Dendritic cell treated with granulocyte-macrophage colony-stimulating factor and Interleukin-4, amounts not matched to agents 40 ng/mL and 50 ng/mL, for 4 days (primary cell): ENCODE results near the gene VSIG2.

Experiments used
- H3K27ac Mint-ChIP-seq: one replicate; pipeline ENCODE4 v1.8.0; 2022; ENCODE audit warnings: mild to moderate bottlenecking, mixed read lengths
- H3K27me3 Mint-ChIP-seq: one replicate; pipeline ENCODE4 v1.8.0; 2022; ENCODE audit warnings: mild to moderate bottlenecking, mixed read lengths
- H3K36me3 Mint-ChIP-seq: one replicate; pipeline ENCODE4 v1.8.0; 2022; ENCODE audit warnings: low read depth, mixed read lengths
- H3K4me1 Mint-ChIP-seq: one replicate; pipeline ENCODE4 v1.8.0; 2022; ENCODE audit warnings: low read depth, mixed read lengths
- H3K4me3 Mint-ChIP-seq: one replicate; pipeline ENCODE4 v1.8.0; 2022; ENCODE audit warnings: mild to moderate bottlenecking, moderate library complexity, mixed read lengths
- H3K9me3 Mint-ChIP-seq: one replicate; pipeline ENCODE4 v1.8.0; 2022; ENCODE audit warnings: mixed read lengths
- intact Hi-C: fragments of 100-400 bp; cut with micrococcal nuclease; formaldehyde crosslinking; loops from one replicate; pipeline ENCODE4 v1.15.0; 2022

Gene VSIG2

GRCh38 chr11:124748481-124749343, 3.3 kb downstream of the VSIG2 start:
- H3K27ac Mint-ChIP-seq = peak overlapping the region; percentile 83
- intact Hi-C loops = loop anchor here (5.0 kb wide), 1 partner anchor 76 kb away; the partner anchor contains the start of genes SIAE and SPA17
- peaks cover 3% of the 10 kb centered on the region for H3K27me3 Mint-ChIP-seq

GRCh38 chr11:124748100-124748418, 4.0 kb downstream of the VSIG2 start:
- H3K27ac Mint-ChIP-seq = peak overlapping the region; percentile 83
- H3K9me3 Mint-ChIP-seq = no peaks in the 10 kb centered on the region
- peaks cover 77% of the 10 kb centered on the region for H3K4me1 Mint-ChIP-seq
- H3K27me3 Mint-ChIP-seq = peaks cover 3% of the 10 kb centered on the region
- H3K4me3 Mint-ChIP-seq = no peak overlapping the region
- peaks cover 18% of the 10 kb centered on the region for H3K36me3 Mint-ChIP-seq
- intact Hi-C loops = loop anchor here (5.0 kb wide), 1 partner anchor 76 kb away; the partner anchor contains the start of genes SIAE and SPA17

More at GRCh38 chr11:124748481-124749343, 3.3 kb downstream of the VSIG2 start:
- H3K4me1 Mint-ChIP-seq = peaks cover 84% of the 10 kb centered on the region
- H3K4me3 Mint-ChIP-seq = peak overlapping the region; percentile 4
- no peaks in the 10 kb centered on the region for H3K9me3 Mint-ChIP-seq
- H3K36me3 Mint-ChIP-seq = peaks cover 18% of the 10 kb centered on the region

GRCh38 chr11:124747406-124748099, 4.5 kb downstream of the VSIG2 start:
- Mint-ChIP-seq H3K27me3 (peaks cover 3% of the 10 kb centered on the region), H3K4me3 (no peak overlapping the region), H3K4me1 (peaks cover 72% of the 10 kb centered on the region), H3K36me3 (peaks cover 18% of the 10 kb centered on the region), H3K27ac (peak overlapping the region; percentile 83), H3K9me3 (no peaks in the 10 kb centered on the region)
- intact Hi-C loops = loop anchor here (5.0 kb wide), 1 partner anchor 75 kb away; the partner anchor contains the start of genes SIAE and SPA17

- intact Hi-C loops = loop anchor here (5.0 kb wide), 1 partner anchor 74 kb away; the partner anchor contains the start of genes SIAE and SPA17
These were observed 5.3 kb downstream of the VSIG2 start for GRCh38 chr11:124746621-124747243.

DNA sequence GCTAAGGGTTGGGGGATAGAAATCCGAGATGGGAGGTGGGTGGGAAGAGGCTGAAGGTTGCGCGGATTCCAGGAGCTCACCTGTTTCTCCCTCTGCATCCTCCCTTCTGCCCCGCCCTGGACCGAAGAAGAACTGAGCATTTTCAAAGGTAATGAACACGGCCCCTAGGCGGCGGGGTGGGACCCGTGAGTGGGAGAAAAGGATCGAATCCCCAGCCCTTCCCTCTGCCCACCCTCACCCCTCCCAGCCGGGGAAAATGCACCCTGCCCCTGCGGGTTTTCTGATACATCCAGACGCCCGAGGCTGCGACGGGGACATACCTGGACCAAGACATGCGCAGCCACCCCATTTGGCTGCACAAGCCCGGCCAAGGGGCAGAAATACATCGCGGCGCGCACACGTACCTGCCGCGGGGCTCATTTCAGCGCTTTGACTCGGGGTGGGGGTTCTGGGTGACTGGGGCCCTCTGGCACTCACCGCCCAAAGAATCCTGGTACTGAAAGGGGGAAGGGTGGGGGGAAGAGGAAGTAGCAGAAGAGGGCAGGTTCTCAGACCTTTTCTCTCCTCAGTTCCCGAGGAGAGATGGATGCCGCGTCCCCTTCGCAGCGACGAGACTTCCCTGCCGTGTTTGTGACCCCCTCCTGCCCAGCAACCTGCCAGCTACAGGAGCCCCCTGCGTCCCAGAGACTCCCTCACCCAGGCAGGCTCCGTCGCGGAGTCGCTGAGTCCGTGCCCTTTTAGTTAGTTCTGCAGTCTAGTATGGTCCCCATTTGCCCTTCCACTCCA, 6.0 kb downstream of the VSIG2 start:
- Mint-ChIP-seq H3K9me3 (no peaks in the 10 kb centered on the region), H3K4me3 (peak overlapping the region; percentile 81), H3K36me3 (peaks cover 18% of the 10 kb centered on the region), H3K27ac (peak overlapping the region; percentile 82), H3K27me3 (no peaks in the 10 kb centered on the region), H3K4me1 (peaks cover 73% of the 10 kb centered on the region)
- intact Hi-C loops = loop anchor here (5.0 kb wide), 1 partner anchor 74 kb away; the partner anchor contains the start of genes SIAE and SPA17

More at GRCh38 chr11:124746621-124747243, 5.3 kb downstream of the VSIG2 start:
- Mint-ChIP-seq H3K27ac (peak overlapping the region; percentile 82), H3K36me3 (peaks cover 18% of the 10 kb centered on the region), H3K9me3 (no peaks in the 10 kb centered on the region), H3K4me3 (peak overlapping the region; percentile 81), H3K4me1 (peaks cover 71% of the 10 kb centered on the region), H3K27me3 (no peaks in the 10 kb centered on the region)

- intact Hi-C loops = loop anchor here (5.0 kb wide), 1 partner anchor 73 kb away; the partner anchor contains the start of genes SIAE and SPA17
- Mint-ChIP-seq H3K27me3 (no peaks in the 10 kb centered on the region), H3K27ac (no peak overlapping the region), H3K9me3 (no peaks in the 10 kb centered on the region), H3K4me3 (no peak overlapping the region), H3K4me1 (peaks cover 73% of the 10 kb centered on the region), H3K36me3 (peaks cover 18% of the 10 kb centered on the region)
These were observed 6.7 kb downstream of the VSIG2 start for GRCh38 chr11:124745270-124745834.

DNA sequence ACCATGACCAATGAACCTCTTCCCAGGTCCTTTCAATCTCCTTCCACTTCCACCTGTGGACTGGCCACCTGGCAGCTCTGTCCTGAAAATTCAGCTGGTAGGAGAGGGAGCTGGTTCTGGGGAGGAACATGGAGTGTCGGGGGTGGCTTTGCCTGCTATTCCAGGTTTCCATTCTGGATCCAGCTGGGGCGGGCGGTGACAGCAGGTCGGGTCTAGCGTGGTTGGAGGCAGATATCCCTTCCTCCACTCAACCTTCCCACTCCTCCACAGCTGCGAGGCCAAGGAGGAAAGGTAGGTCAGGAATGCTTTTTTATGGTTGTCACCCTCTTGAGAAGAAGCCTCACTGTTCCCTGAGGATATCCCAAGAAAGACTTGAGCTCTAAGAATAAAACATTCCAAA, 9.0 kb downstream of the VSIG2 start:
- no peak overlapping the region for H3K27ac Mint-ChIP-seq
- H3K9me3 Mint-ChIP-seq = no peaks in the 10 kb centered on the region
- no peak overlapping the region for H3K4me3 Mint-ChIP-seq
- no peaks in the 10 kb centered on the region for H3K27me3 Mint-ChIP-seq
- peaks cover 18% of the 10 kb centered on the region for H3K36me3 Mint-ChIP-seq
- intact Hi-C loops = no loop called here
- H3K4me1 Mint-ChIP-seq = peaks cover 69% of the 10 kb centered on the region

- peaks cover 18% of the 10 kb centered on the region for H3K36me3 Mint-ChIP-seq
- H3K9me3 Mint-ChIP-seq = no peaks in the 10 kb centered on the region
- intact Hi-C loops = no loop called here
- H3K4me3 Mint-ChIP-seq = no peak overlapping the region
- no peak overlapping the region for H3K27ac Mint-ChIP-seq
- H3K27me3 Mint-ChIP-seq = no peaks in the 10 kb centered on the region
- H3K4me1 Mint-ChIP-seq = peaks cover 69% of the 10 kb centered on the region
These were observed 9.5 kb downstream of the VSIG2 start for GRCh38 chr11:124742555-124742954.

GRCh38 chr11:124740277-124740882, 11.7 kb downstream of the VSIG2 start:
- peak overlapping the region; percentile 84 for H3K4me3 Mint-ChIP-seq
- no peaks in the 10 kb centered on the region for H3K9me3 Mint-ChIP-seq
- peaks cover 73% of the 10 kb centered on the region for H3K4me1 Mint-ChIP-seq
- H3K27ac Mint-ChIP-seq = peak overlapping the region; percentile 60
- no peaks in the 10 kb centered on the region for H3K27me3 Mint-ChIP-seq
- intact Hi-C loops = no loop called here
- H3K36me3 Mint-ChIP-seq = peaks cover 10% of the 10 kb centered on the region

- Mint-ChIP-seq H3K27ac (peak within 1 kb of the TSS; percentile 60), H3K4me3 (peak within 1 kb of the TSS; percentile 84), H3K36me3 (peaks cover 3% of the 10 kb centered on the region), H3K9me3 (no peaks in the 10 kb centered on the region), H3K4me1 (peaks cover 72% of the 10 kb centered on the region), H3K27me3 (no peaks in the 10 kb centered on the region)
- intact Hi-C loops = no loop called here
These were observed 12.4 kb downstream of the VSIG2 start, which contains the start of gene NRGN for GRCh38 chr11:124739479-124740276. TSS of gene NRGN (plus strand) at chr11:124739942. CDS start at chr11:124740085, 143 bp downstream.

DNA sequence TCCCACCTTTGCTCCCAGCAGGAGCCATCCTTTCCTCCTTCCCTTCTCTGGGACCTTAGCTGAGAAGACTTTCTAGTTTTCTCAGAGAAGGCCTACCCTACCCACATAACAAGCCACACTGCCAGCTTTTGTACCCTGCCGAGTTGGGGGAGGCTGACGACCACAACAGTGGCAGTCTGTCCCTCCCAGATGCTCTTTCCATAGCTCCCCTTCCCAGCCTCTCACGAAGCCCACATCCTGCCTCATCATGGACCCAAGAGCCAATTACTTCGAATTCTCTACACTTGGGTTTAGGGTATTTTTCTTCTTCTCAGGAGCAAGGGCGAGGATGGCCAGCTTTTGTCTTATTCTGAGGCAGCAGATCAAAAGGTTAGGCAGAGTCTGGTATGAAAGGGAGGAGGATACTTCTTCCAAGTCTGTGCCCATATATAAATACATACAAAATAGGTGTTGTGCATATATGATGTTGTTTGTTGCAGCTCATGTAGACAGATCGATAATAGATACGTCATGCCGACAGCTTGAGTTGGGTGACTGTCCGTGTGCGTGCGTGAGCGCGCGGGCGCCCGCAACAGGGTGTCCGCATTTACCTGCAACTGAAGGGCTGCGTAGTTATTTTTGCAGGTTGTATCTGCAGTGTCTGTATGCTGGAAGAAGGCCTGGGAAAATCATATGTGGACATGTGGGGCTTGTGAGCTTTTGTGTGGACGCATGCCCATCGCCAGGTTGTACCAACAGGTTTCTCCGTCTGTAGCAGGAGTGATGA, 13.2 kb downstream of the VSIG2 start:
- intact Hi-C loops = no loop called here
- no peaks in the 10 kb centered on the region for H3K36me3 Mint-ChIP-seq
- H3K27ac Mint-ChIP-seq = peak overlapping the region; percentile 60
- H3K4me1 Mint-ChIP-seq = peaks cover 78% of the 10 kb centered on the region
- peak overlapping the region; percentile 84 for H3K4me3 Mint-ChIP-seq
- H3K27me3 Mint-ChIP-seq = no peaks in the 10 kb centered on the region
- no peaks in the 10 kb centered on the region for H3K9me3 Mint-ChIP-seq
